Vagina (tissue), 2 donors: Measurements from ENCODE around the gene FKRP.

Source experiments
- CTCF ChIP-seq, 3 experiments: fragments of 450-650 bp in 2 of 3; fragments of 200-600 bp in 1 of 3; sonication (generic) in 1 of 3; IDR thresholded peaks; one replicate each; pipeline ENCODE4 v1.5.1; 2017 to 2019; ENCODE audit warnings: antibody characterized with exemption in 3 of 3, mild to moderate bottlenecking in 2 of 3, moderate library complexity in 2 of 3
- POLR2A ChIP-seq, 2 donors: fragments of 450-650 bp; IDR thresholded peaks; one replicate each; pipeline ENCODE4 v1.6.1; 2017; ENCODE audit warnings: antibody characterized with exemption in 2 of 2, mild to moderate bottlenecking in 2 of 2, moderate library complexity in 2 of 2

- TF ChIP-seq CTCF (IDR thresholded peaks at IDR 0.05) = no peak
- no peak for TF ChIP-seq POLR2A (IDR thresholded peaks at IDR 0.05)
Measured at GRCh38 chr19:46732966-46733689, 12.7 kb upstream of the FKRP start.
